HepG2 (cell line): Measurements from ENCODE around the gene AP1M1. TPM values are rescaled to one million over a fixed set of nuclear protein-coding genes. Genes with fewer than 3 reads are reported as not detected.

ENCODE experiments used
- FOSL2 ChIP-seq: sonication (generic); formaldehyde crosslinking; IDR thresholded peaks from 2 replicates; pipeline ENCODE4 v1.4.0; 2020; ENCODE audit warnings: missing genetic modification reagents
- GZF1 ChIP-seq: sonication (generic); formaldehyde crosslinking; IDR thresholded peaks from 2 replicates; pipeline ENCODE4 v1.5.1; 2020; ENCODE audit warnings: mild to moderate bottlenecking, missing genetic modification reagents
- NFE2L1 ChIP-seq: sonication (generic); formaldehyde crosslinking; IDR thresholded peaks from 2 replicates; pipeline ENCODE4 v1.4.0; 2020; ENCODE audit warnings: missing genetic modification reagents, mild to moderate bottlenecking, borderline replicate concordance
- NFKB2 ChIP-seq: sonication (generic); formaldehyde crosslinking; IDR thresholded peaks from 2 replicates; pipeline ENCODE4 v1.4.0; 2020; ENCODE audit warnings: missing genetic modification reagents, borderline replicate concordance
- POLR2G ChIP-seq: fragments of 200-400 bp; formaldehyde crosslinking; IDR thresholded peaks from 2 replicates; pipeline ENCODE4 v1.6.1; 2018; ENCODE audit warnings: mild to moderate bottlenecking, low read depth, low read length, moderate library complexity
- RERE ChIP-seq: IDR thresholded peaks from 2 replicates; pipeline ENCODE4 v1.6.1; 2016; ENCODE audit warnings: low read depth, missing genetic modification reagents, missing compliant biosample characterization
- RXRA ChIP-seq: sonication (generic); formaldehyde crosslinking; IDR thresholded peaks from 2 replicates; pipeline ENCODE4 v1.5.1; 2020; ENCODE audit warnings: missing genetic modification reagents
- SMAD1 ChIP-seq: sonication (generic); formaldehyde crosslinking; IDR thresholded peaks from 2 replicates; pipeline ENCODE4 v1.4.0; 2020; ENCODE audit warnings: missing genetic modification reagents, low read depth, mild to moderate bottlenecking, borderline replicate concordance
- STAG1 ChIP-seq: sonication (generic); formaldehyde crosslinking; IDR thresholded peaks from 2 replicates; pipeline ENCODE4 v1.4.0; 2020; ENCODE audit warnings: missing genetic modification reagents
- ZFP1 ChIP-seq: IDR thresholded peaks from 2 replicates; pipeline ENCODE4 v1.6.1; 2016
- ZFX ChIP-seq: sonication (generic); formaldehyde crosslinking; IDR thresholded peaks from 2 replicates; pipeline ENCODE4 v1.4.0; 2020; ENCODE audit warnings: mild to moderate bottlenecking, low read depth, missing genetic modification reagents, moderate library complexity
- polyA plus RNA-seq, 8 experiments: library from polyadenylated mRNA; depleted of rRNA in 3 of 8; stranded (reverse) in 7 of 8; unstranded in 1 of 8; fragments of >200 nt; fragmentation: Illumina TruSeq in 4 of 8; extraction: Trizol in 4 of 8; gene quantifications; 2 replicates each; pipeline versions ENCODE4 v1.2.1 to v1.2.3, GENCODE V29; 2011 to 2016; ENCODE audit warnings: low read depth in 4 of 8, missing spikeins in 1 of 8, mixed read lengths in 1 of 8; ENCODE audit not compliant: insufficient read depth in 1 of 8
- total RNA-seq, 5 experiments: library from RNA; depleted of rRNA; stranded (reverse); fragments of >200 nt; fragmentation: Illumina TruSeq; extraction: Trizol; gene quantifications; 2 replicates each; pipeline ENCODE4 v1.2.3, GENCODE V29; 2016; ENCODE audit warnings: low read depth in 1 of 5
- TF ChIP-seq, protein P1 (sequence below): sonication (generic); formaldehyde crosslinking; IDR thresholded peaks from 2 replicates; pipeline ENCODE4 v1.9.0; 2022; ENCODE audit warnings: missing genetic modification reagents, mild to moderate bottlenecking, borderline replicate concordance
- TF ChIP-seq, protein P2 (sequence below): sonication (generic); formaldehyde crosslinking; IDR thresholded peaks from 2 replicates; pipeline ENCODE4 v1.4.0; 2020; ENCODE audit warnings: mild to moderate bottlenecking, missing genetic modification reagents
- TF ChIP-seq, protein P3 (sequence below), 2 experiments: IDR thresholded peaks; 2 replicates each; pipeline ENCODE4 v1.6.1; 2011 to 2012; ENCODE audit warnings: low read length in 2 of 2, borderline replicate concordance in 1 of 2, low read depth in 1 of 2, mild to moderate bottlenecking in 1 of 2, moderate library complexity in 1 of 2

The AP1M1 gene
- total and polyA plus RNA-seq, 2 of the 13 experiments (the other 11 are each of a cell fraction or from before 2014, with no cell fraction given): 34.4 to 46.1 TPM

- TF ChIP-seq, protein P1, sequence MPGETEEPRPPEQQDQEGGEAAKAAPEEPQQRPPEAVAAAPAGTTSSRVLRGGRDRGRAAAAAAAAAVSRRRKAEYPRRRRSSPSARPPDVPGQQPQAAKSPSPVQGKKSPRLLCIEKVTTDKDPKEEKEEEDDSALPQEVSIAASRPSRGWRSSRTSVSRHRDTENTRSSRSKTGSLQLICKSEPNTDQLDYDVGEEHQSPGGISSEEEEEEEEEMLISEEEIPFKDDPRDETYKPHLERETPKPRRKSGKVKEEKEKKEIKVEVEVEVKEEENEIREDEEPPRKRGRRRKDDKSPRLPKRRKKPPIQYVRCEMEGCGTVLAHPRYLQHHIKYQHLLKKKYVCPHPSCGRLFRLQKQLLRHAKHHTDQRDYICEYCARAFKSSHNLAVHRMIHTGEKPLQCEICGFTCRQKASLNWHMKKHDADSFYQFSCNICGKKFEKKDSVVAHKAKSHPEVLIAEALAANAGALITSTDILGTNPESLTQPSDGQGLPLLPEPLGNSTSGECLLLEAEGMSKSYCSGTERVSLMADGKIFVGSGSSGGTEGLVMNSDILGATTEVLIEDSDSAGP (CRISPR knock-in tag): peak; percentile 72; the same call in 1 of the 2 replicates
- TF ChIP-seq ZFX (CRISPR knock-in tag) (peak; percentile 93), POLR2G (peak; percentile 88), ZFP1 (CRISPR knock-in tag) (no peak), FOSL2 (CRISPR knock-in tag) (no peak), RXRA (peak; percentile 70; the same call in 1 of the 2 replicates), NFE2L1 (CRISPR knock-in tag) (no peak), NFKB2 (CRISPR knock-in tag) (peak; percentile 51; the same call in 1 of the 2 replicates), RERE (CRISPR knock-in tag) (no peak), SMAD1 (CRISPR knock-in tag) (no peak), STAG1 (CRISPR knock-in tag) (no peak), GZF1 (CRISPR knock-in tag) (no peak)
- TF ChIP-seq, protein P2, sequence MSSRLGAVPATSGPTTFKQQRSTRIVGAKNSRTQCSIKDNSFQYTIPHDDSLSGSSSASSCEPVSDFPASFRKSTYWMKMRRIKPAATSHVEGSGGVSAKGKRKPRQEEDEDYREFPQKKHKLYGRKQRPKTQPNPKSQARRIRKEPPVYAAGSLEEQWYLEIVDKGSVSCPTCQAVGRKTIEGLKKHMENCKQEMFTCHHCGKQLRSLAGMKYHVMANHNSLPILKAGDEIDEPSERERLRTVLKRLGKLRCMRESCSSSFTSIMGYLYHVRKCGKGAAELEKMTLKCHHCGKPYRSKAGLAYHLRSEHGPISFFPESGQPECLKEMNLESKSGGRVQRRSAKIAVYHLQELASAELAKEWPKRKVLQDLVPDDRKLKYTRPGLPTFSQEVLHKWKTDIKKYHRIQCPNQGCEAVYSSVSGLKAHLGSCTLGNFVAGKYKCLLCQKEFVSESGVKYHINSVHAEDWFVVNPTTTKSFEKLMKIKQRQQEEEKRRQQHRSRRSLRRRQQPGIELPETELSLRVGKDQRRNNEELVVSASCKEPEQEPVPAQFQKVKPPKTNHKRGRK (CRISPR knock-in tag): no peak
- TF ChIP-seq, protein P3, sequence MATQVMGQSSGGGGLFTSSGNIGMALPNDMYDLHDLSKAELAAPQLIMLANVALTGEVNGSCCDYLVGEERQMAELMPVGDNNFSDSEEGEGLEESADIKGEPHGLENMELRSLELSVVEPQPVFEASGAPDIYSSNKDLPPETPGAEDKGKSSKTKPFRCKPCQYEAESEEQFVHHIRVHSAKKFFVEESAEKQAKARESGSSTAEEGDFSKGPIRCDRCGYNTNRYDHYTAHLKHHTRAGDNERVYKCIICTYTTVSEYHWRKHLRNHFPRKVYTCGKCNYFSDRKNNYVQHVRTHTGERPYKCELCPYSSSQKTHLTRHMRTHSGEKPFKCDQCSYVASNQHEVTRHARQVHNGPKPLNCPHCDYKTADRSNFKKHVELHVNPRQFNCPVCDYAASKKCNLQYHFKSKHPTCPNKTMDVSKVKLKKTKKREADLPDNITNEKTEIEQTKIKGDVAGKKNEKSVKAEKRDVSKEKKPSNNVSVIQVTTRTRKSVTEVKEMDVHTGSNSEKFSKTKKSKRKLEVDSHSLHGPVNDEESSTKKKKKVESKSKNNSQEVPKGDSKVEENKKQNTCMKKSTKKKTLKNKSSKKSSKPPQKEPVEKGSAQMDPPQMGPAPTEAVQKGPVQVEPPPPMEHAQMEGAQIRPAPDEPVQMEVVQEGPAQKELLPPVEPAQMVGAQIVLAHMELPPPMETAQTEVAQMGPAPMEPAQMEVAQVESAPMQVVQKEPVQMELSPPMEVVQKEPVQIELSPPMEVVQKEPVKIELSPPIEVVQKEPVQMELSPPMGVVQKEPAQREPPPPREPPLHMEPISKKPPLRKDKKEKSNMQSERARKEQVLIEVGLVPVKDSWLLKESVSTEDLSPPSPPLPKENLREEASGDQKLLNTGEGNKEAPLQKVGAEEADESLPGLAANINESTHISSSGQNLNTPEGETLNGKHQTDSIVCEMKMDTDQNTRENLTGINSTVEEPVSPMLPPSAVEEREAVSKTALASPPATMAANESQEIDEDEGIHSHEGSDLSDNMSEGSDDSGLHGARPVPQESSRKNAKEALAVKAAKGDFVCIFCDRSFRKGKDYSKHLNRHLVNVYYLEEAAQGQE (IDR thresholded peaks at IDR 0.05; ENCODE audit: borderline replicate concordance in 1 of 2, low read depth in 1 of 2, low read length in 2 of 2): peak in 1 of 2 experiments; percentile 56; a peak in 1 of 4 replicates
Measured at GRCh38 chr19:16197622-16198369, at the start of gene AP1M1 (continued).
